Measurements from ENCODE around the gene TNFRSF19. TPM values are rescaled to one million over a fixed set of nuclear protein-coding genes. Genes with fewer than 3 reads are reported as not detected.

The TNFRSF19 gene
- total and polyA plus RNA-seq, 10 donors = 1.0 to 12.2 (median 3.8) TPM

GRCh38 chr13:23696610-23697009, 126.4 kb downstream of the TNFRSF19 start:
- 56 to 77% (median 66%) methylated on average over 5 of the region's 5 CpGs for WGBS, 5 donors
- H3K36me3 ChIP-seq = no peaks in the 10 kb centered on the region
- H3K4me1 ChIP-seq = peaks cover 0 to 42% (median 14%) of the 10 kb centered on the region in 6 donors
- DNase-seq = no peak
- no peaks in the 10 kb centered on the region for H3K9me3 ChIP-seq
- H3K27ac ChIP-seq = peak overlapping the region in 3 of 8 donors; percentile 63 to 78 (median 68)
- intact Hi-C loops (cut with DNase I; ENCODE audit: low total_unique reads) = no loop called here
- no peak overlapping the region for H3K4me3 ChIP-seq
- no peaks in the 10 kb centered on the region for H3K27me3 ChIP-seq (replicated peaks in 1 of 7)
- no peak for TF ChIP-seq CTCF (IDR thresholded peaks at IDR 0.05 in 8 of 11, conservative IDR thresholded peaks at IDR 0.05 in 3 of 11)
- TF ChIP-seq POLR2A (IDR thresholded peaks at IDR 0.05) = no peak
- TF ChIP-seq POLR2AphosphoS5 (IDR thresholded peaks at IDR 0.05) = no peak

GRCh38 chr13:23697772-23698313, 127.6 kb downstream of the TNFRSF19 start:
- peaks cover 0 to 36% (median 15%) of the 10 kb centered on the region in 6 donors for H3K4me1 ChIP-seq
- H3K9me3 ChIP-seq = no peaks in the 10 kb centered on the region
- 44 to 66% (median 53%) methylated on average over 1 of the region's 1 CpG for WGBS, 5 donors
- no peak for DNase-seq
- intact Hi-C loops (cut with DNase I; ENCODE audit: low total_unique reads) = no loop called here
- H3K27me3 ChIP-seq (replicated peaks in 1 of 7) = no peaks in the 10 kb centered on the region
- no peaks in the 10 kb centered on the region for H3K36me3 ChIP-seq
- H3K4me3 ChIP-seq = no peak overlapping the region
- no peak for TF ChIP-seq POLR2AphosphoS5 (IDR thresholded peaks at IDR 0.05)
- TF ChIP-seq POLR2A (IDR thresholded peaks at IDR 0.05) = no peak
- no peak for TF ChIP-seq CTCF (IDR thresholded peaks at IDR 0.05 in 8 of 11, conservative IDR thresholded peaks at IDR 0.05 in 3 of 11)
- peak overlapping the region in 5 of 8 donors; percentile 13 to 50 (median 30) for H3K27ac ChIP-seq

GRCh38 chr13:23699271-23699670, 129.1 kb downstream of the TNFRSF19 start:
- Histone ChIP-seq H3K36me3 (no peaks in the 10 kb centered on the region), H3K4me1 (peaks cover 0 to 32% (median 17%) of the 10 kb centered on the region in 6 donors), H3K9me3 (no peaks in the 10 kb centered on the region), H3K4me3 (no peak overlapping the region), H3K27me3 (replicated peaks in 1 of 7) (no peaks in the 10 kb centered on the region), H3K27ac (no peak overlapping the region)
- WGBS, 5 donors = 70 to 91% (median 79%) methylated on average over 2 of the region's 2 CpGs
- DNase-seq = no peak
- intact Hi-C loops (cut with DNase I; ENCODE audit: low total_unique reads) = no loop called here
- TF ChIP-seq POLR2AphosphoS5 (IDR thresholded peaks at IDR 0.05) (no peak), POLR2A (IDR thresholded peaks at IDR 0.05) (no peak), CTCF (IDR thresholded peaks at IDR 0.05 in 8 of 11, conservative IDR thresholded peaks at IDR 0.05 in 3 of 11) (no peak)

- peaks cover 0 to 22% (median 13%) of the 10 kb centered on the region in 6 donors for H3K4me1 ChIP-seq
- WGBS, 5 donors = 87 to 95% (median 92%) methylated on average over 5 of the region's 5 CpGs
- DNase-seq = no peak
- no peaks in the 10 kb centered on the region for H3K27me3 ChIP-seq (replicated peaks in 1 of 7)
- intact Hi-C loops (cut with DNase I; ENCODE audit: low total_unique reads) = no loop called here
- TF ChIP-seq POLR2A (IDR thresholded peaks at IDR 0.05) (no peak), POLR2AphosphoS5 (IDR thresholded peaks at IDR 0.05) (no peak), CTCF (IDR thresholded peaks at IDR 0.05 in 8 of 11, conservative IDR thresholded peaks at IDR 0.05 in 3 of 11) (no peak)
- H3K4me3 ChIP-seq = no peak overlapping the region
- H3K27ac ChIP-seq = no peak overlapping the region
- H3K36me3 ChIP-seq = no peaks in the 10 kb centered on the region
- no peaks in the 10 kb centered on the region for H3K9me3 ChIP-seq
These were observed 131.0 kb downstream of the TNFRSF19 start for GRCh38 chr13:23701186-23701585.

All from spleen (tissue), 11 donors.